DND-41 (cell line): ENCODE results near the gene ASF1B.

ENCODE experiments used
- CTCF ChIP-seq: IDR thresholded peaks from 2 replicates; pipeline ENCODE4 v1.5.1; 2012; ENCODE audit warnings: borderline replicate concordance, low read length, moderate library complexity, mild to moderate bottlenecking; ENCODE audit not compliant: poor library complexity, severe bottlenecking; ENCODE audit errors: extremely low read depth
- EZH2 ChIP-seq: IDR thresholded peaks from 3 replicates; pipeline ENCODE4 v1.6.1; 2012; ENCODE audit warnings: borderline replicate concordance, low read depth, mild to moderate bottlenecking, moderate library complexity, low read length, inconsistent platforms; ENCODE audit not compliant: severe bottlenecking

- no peak for TF ChIP-seq CTCF
- TF ChIP-seq EZH2, result no peak
Observed at GRCh38 chr19:14185158-14185557, 48.8 kb upstream of the ASF1B start.
